ENCODE data around the gene CCP110. TPM values are rescaled to one million over a fixed set of nuclear protein-coding genes. Genes with fewer than 3 reads are reported as not detected.

Gene CCP110
- total RNA-seq, 4 donors from 2014 or later, result 14.0 to 16.1 (median 15.1) TPM

DNA sequence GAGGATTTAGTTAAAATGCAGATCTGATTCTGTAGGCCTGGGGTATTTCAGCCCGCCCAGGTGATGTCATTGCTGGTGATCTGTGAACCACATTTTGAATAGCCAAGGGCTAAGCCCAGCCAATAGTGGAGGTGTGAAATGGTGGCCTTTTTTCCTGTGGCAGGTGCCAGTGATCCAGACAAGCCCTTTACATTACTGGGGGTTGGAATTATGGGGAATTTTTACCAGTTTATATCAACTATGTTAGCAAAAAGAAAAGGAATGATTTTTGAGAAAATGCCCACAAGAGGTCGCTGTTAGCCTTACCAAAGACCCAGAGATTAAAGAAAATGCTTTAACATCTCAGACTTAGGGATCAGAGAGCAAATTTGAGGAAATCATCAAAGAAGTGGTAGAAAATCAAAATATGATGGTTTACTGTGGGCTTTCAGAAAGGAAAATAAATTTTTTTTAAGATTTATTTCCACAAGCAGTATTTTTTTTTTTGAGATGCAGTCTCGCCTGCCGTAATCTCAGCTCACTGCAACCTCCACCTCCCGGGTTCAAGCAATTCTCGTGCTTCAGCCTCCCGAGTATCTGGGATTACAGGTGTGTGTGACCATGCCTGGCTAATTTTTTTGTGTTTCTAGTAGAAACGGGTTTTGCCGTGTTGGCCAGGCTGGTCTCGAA is 35.6 kb downstream of the CCP110 start:
- Histone ChIP-seq H3K9me3 (peaks cover 0 to 8% (median 0%) of the 10 kb centered on the region in 4 donors), H3K27ac (replicated peaks in 1 of 4) (no peak overlapping the region), H3K27me3 (no peaks in the 10 kb centered on the region), H3K4me3 (no peak overlapping the region), H3K4me1 (peaks cover 5 to 29% (median 20%) of the 10 kb centered on the region in 4 donors), H3K36me3 (peaks cover 0 to under 1% (median 0%) of the 10 kb centered on the region in 4 donors)
- TF ChIP-seq POLR2A (IDR thresholded peaks at IDR 0.05; ENCODE audit: low read depth), result no peak
- TF ChIP-seq, protein P1, sequence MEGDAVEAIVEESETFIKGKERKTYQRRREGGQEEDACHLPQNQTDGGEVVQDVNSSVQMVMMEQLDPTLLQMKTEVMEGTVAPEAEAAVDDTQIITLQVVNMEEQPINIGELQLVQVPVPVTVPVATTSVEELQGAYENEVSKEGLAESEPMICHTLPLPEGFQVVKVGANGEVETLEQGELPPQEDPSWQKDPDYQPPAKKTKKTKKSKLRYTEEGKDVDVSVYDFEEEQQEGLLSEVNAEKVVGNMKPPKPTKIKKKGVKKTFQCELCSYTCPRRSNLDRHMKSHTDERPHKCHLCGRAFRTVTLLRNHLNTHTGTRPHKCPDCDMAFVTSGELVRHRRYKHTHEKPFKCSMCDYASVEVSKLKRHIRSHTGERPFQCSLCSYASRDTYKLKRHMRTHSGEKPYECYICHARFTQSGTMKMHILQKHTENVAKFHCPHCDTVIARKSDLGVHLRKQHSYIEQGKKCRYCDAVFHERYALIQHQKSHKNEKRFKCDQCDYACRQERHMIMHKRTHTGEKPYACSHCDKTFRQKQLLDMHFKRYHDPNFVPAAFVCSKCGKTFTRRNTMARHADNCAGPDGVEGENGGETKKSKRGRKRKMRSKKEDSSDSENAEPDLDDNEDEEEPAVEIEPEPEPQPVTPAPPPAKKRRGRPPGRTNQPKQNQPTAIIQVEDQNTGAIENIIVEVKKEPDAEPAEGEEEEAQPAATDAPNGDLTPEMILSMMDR (IDR thresholded peaks at IDR 0.05), result peak; percentile 57 to 67 (median 65)
- DNase-seq (ENCODE audit: extremely low spot score), result no peak
- WGBS, result 78% methylated on average over 10 of the region's 10 CpGs
- intact Hi-C loops (cut with DNase I), result loop anchor here (1.0 to 10.0 kb wide), 3 partner anchors 33 to 327 kb away; partner anchors contain the start of genes IQCK and KNOP1

- TF ChIP-seq, protein P1 (IDR thresholded peaks at IDR 0.05), result no peak
- TF ChIP-seq EP300 (IDR thresholded peaks at IDR 0.05), result no peak
- TF ChIP-seq POLR2A (IDR thresholded peaks at IDR 0.05; ENCODE audit: low read depth), result no peak
- TF ChIP-seq POLR2AphosphoS5 (IDR thresholded peaks at IDR 0.05), result no peak
- Histone ChIP-seq H3K4me3 (no peak overlapping the region), H3K36me3 (peaks cover 4 to 7% (median 5%) of the 10 kb centered on the region in 4 donors), H3K27me3 (no peaks in the 10 kb centered on the region), H3K27ac (replicated peaks in 1 of 4) (no peak overlapping the region), H3K9me3 (peaks cover 0 to 8% (median 0%) of the 10 kb centered on the region in 4 donors), H3K4me1 (peaks cover 5 to 23% (median 14%) of the 10 kb centered on the region in 4 donors)
- no peak for DNase-seq (ENCODE audit: extremely low spot score)
- WGBS, result 89% methylated on average over 4 of the region's 4 CpGs
- intact Hi-C loops (cut with DNase I), result no loop called here
Measured at GRCh38 chr16:19560078-19560477, 36.3 kb downstream of the CCP110 start.

- intact Hi-C loops (cut with DNase I), result no loop called here
- WGBS, result 97% methylated on average over 4 of the region's 4 CpGs
Measured at GRCh38 chr16:19563377-19563776, 39.6 kb downstream of the CCP110 start.

GRCh38 chr16:19566362-19566761 is 42.6 kb downstream of the CCP110 start:
- WGBS, result 87% methylated on average over 3 of the region's 3 CpGs
- peaks cover 0 to 8% (median 0%) of the 10 kb centered on the region in 4 donors for H3K9me3 ChIP-seq

More at GRCh38 chr16:19563377-19563776, 39.6 kb downstream of the CCP110 start:
- TF ChIP-seq, protein P1 (IDR thresholded peaks at IDR 0.05), result no peak
- TF ChIP-seq POLR2AphosphoS5 (IDR thresholded peaks at IDR 0.05) (no peak), POLR2A (IDR thresholded peaks at IDR 0.05; ENCODE audit: low read depth) (no peak), EP300 (IDR thresholded peaks at IDR 0.05) (no peak)
- peaks cover 0 to 8% (median 0%) of the 10 kb centered on the region in 4 donors for H3K9me3 ChIP-seq
- H3K4me1 ChIP-seq, result peaks cover 0 to 11% (median 2%) of the 10 kb centered on the region in 4 donors
- no peaks in the 10 kb centered on the region for H3K27me3 ChIP-seq
- no peak overlapping the region for H3K4me3 ChIP-seq
- peaks cover 16 to 40% (median 37%) of the 10 kb centered on the region in 4 donors for H3K36me3 ChIP-seq
- no peak for DNase-seq (ENCODE audit: extremely low spot score)
- H3K27ac ChIP-seq (replicated peaks in 1 of 4), result no peak overlapping the region

More at GRCh38 chr16:19566362-19566761, 42.6 kb downstream of the CCP110 start:
- H3K27ac ChIP-seq (replicated peaks in 1 of 4), result no peak overlapping the region
- H3K4me3 ChIP-seq, result no peak overlapping the region
- intact Hi-C loops (cut with DNase I), result no loop called here
- H3K4me1 ChIP-seq, result no peaks in the 10 kb centered on the region
- no peaks in the 10 kb centered on the region for H3K27me3 ChIP-seq
- no peak for TF ChIP-seq EP300 (IDR thresholded peaks at IDR 0.05)
- no peak for TF ChIP-seq POLR2AphosphoS5 (IDR thresholded peaks at IDR 0.05)
- no peak for TF ChIP-seq POLR2A (IDR thresholded peaks at IDR 0.05; ENCODE audit: low read depth)
- TF ChIP-seq, protein P1 (IDR thresholded peaks at IDR 0.05), result no peak
- no peak for DNase-seq (ENCODE audit: extremely low spot score)
- peaks cover 40 to 68% (median 66%) of the 10 kb centered on the region in 4 donors for H3K36me3 ChIP-seq
